H9 (cell line): ENCODE measurements around the gene FAM180B. TPM values are rescaled to one million over a fixed set of nuclear protein-coding genes. Genes with fewer than 3 reads are reported as not detected.
A peak's percentile ranks its signal among the peaks of the same experiment; 100 is the strongest.

Experiments used
- DNase-seq: peaks from one replicate; pipeline ENCODE4 v3.0.0-alpha.2; 2017
- H2AFZ ChIP-seq: one replicate; pipeline ENCODE4 v1.6.1; 2013; ENCODE audit warnings: mild to moderate bottlenecking, low read length, control low read depth, moderate library complexity
- H2AK5ac ChIP-seq: 2 replicates; pipeline ENCODE4 v1.6.1; 2013; ENCODE audit warnings: low read length, control low read depth, mixed read lengths; ENCODE audit not compliant: insufficient read length
- H2BK120ac ChIP-seq: one replicate; pipeline ENCODE4 v1.6.1; 2013; ENCODE audit warnings: low read depth, mild to moderate bottlenecking, low read length, control low read depth, inconsistent platforms; ENCODE audit not compliant: poor library complexity, severe bottlenecking
- H2BK12ac ChIP-seq: 2 replicates; pipeline ENCODE4 v1.6.1; 2013; ENCODE audit warnings: low read length, control low read depth, mixed read lengths, low read depth; ENCODE audit not compliant: insufficient read length
- H2BK15ac ChIP-seq: 2 replicates; pipeline ENCODE4 v1.6.1; 2013; ENCODE audit warnings: low read depth, low read length, control low read depth
- H2BK20ac ChIP-seq: one replicate; pipeline ENCODE4 v1.6.1; 2013; ENCODE audit warnings: low read depth, mild to moderate bottlenecking, low read length, control low read depth, inconsistent platforms; ENCODE audit not compliant: poor library complexity, severe bottlenecking
- H2BK5ac ChIP-seq: 2 replicates; pipeline ENCODE4 v1.6.1; 2013; ENCODE audit warnings: low read length, control low read depth, mixed read lengths; ENCODE audit not compliant: insufficient read length
- H3K14ac ChIP-seq: 2 replicates; pipeline ENCODE4 v1.6.1; 2013; ENCODE audit warnings: low read length, control low read depth; ENCODE audit not compliant: insufficient read depth
- H3K18ac ChIP-seq: 2 replicates; pipeline ENCODE4 v1.6.1; 2013; ENCODE audit warnings: low read depth, mild to moderate bottlenecking, mixed read lengths, low read length, control low read depth; ENCODE audit not compliant: insufficient read length
- H3K23ac ChIP-seq: 2 replicates; pipeline ENCODE4 v1.6.1; 2013; ENCODE audit warnings: low read length, control low read depth, mixed read lengths, low read depth; ENCODE audit not compliant: insufficient read length
- H3K23me2 ChIP-seq: 2 replicates; pipeline ENCODE4 v1.6.1; 2013; ENCODE audit warnings: low read depth, mild to moderate bottlenecking, mixed read lengths, low read length, control low read depth; ENCODE audit not compliant: insufficient read length, poor library complexity, severe bottlenecking
- H3K27ac ChIP-seq: 2 replicates; pipeline ENCODE4 v1.5.1; 2013; ENCODE audit warnings: low read length, control low read depth, mixed read lengths, low read depth; ENCODE audit not compliant: insufficient read length
- H3K27me3 ChIP-seq: 2 replicates; pipeline ENCODE4 v1.6.1; 2013; ENCODE audit warnings: low read length, control low read depth, inconsistent platforms; ENCODE audit not compliant: insufficient read depth
- H3K4ac ChIP-seq: 2 replicates; pipeline ENCODE4 v1.6.1; 2013; ENCODE audit warnings: low read depth, mild to moderate bottlenecking, control low read depth, inconsistent platforms, low read length, moderate library complexity
- H3K4me1 ChIP-seq: 2 replicates; pipeline ENCODE4 v1.6.1; 2013; ENCODE audit warnings: low read length, control low read depth, inconsistent platforms; ENCODE audit not compliant: insufficient read depth
- H3K4me2 ChIP-seq: 2 replicates; pipeline ENCODE4 v1.6.1; 2013; ENCODE audit warnings: low read length, control low read depth, mixed read lengths; ENCODE audit not compliant: insufficient read length, insufficient read depth
- H3K56ac ChIP-seq: 2 replicates; pipeline ENCODE4 v1.6.1; 2013; ENCODE audit warnings: low read depth, mild to moderate bottlenecking, mixed read lengths, low read length, control low read depth; ENCODE audit not compliant: insufficient read length
- H3K79me1 ChIP-seq: 2 replicates; pipeline ENCODE4 v1.6.1; 2013; ENCODE audit warnings: low read depth, mild to moderate bottlenecking, moderate library complexity, low read length, control low read depth, inconsistent platforms; ENCODE audit not compliant: insufficient read depth, poor library complexity, severe bottlenecking
- H3K79me2 ChIP-seq: 2 replicates; pipeline ENCODE4 v1.6.1; 2013; ENCODE audit warnings: low read length, control low read depth, inconsistent platforms; ENCODE audit not compliant: insufficient read depth
- H3K9ac ChIP-seq: 2 replicates; pipeline ENCODE4 v1.6.1; 2013; ENCODE audit warnings: low read length, control low read depth, mixed read lengths; ENCODE audit not compliant: insufficient read length; ENCODE audit errors: extremely low read depth
- H3K9me3 ChIP-seq: one replicate; pipeline ENCODE4 v1.6.1; 2013; ENCODE audit warnings: low read depth, low read length, inconsistent platforms; ENCODE audit not compliant: control insufficient read depth
- H3T11ph ChIP-seq: one replicate; pipeline ENCODE4 v1.6.1; 2013; ENCODE audit warnings: mild to moderate bottlenecking, low read length, control low read depth, inconsistent platforms
- H4K20me1 ChIP-seq: one replicate; pipeline ENCODE4 v1.6.1; 2013; ENCODE audit not compliant: control insufficient read depth, insufficient read length, insufficient read depth
- H4K5ac ChIP-seq: 2 replicates; pipeline ENCODE4 v1.6.1; 2013; ENCODE audit warnings: low read depth, mild to moderate bottlenecking, mixed read lengths, low read length, control low read depth; ENCODE audit not compliant: insufficient read length
- H4K8ac ChIP-seq: replicated peaks from 2 replicates; pipeline ENCODE4 v1.6.1; 2013; ENCODE audit warnings: low read length, control low read depth, mixed read lengths, low read depth; ENCODE audit not compliant: insufficient read length
- H4K91ac ChIP-seq: 2 replicates; pipeline ENCODE4 v1.6.1; 2013; ENCODE audit warnings: low read depth, mild to moderate bottlenecking, moderate library complexity, mixed read lengths, low read length, control low read depth; ENCODE audit not compliant: insufficient read length
- H3K27ac Mint-ChIP-seq, 3 experiments: 2 replicates in 2 of 3; 3 replicates in 1 of 3; pipeline ENCODE4 v1.8.0; 2020 to 2021; ENCODE audit warnings: mixed read lengths in 3 of 3, mild to moderate bottlenecking in 1 of 3, moderate library complexity in 1 of 3
- H3K27me3 Mint-ChIP-seq: 2 replicates; pipeline ENCODE4 v1.8.0; 2021; ENCODE audit warnings: low read depth, mild to moderate bottlenecking, moderate library complexity, mixed read lengths
- H3K36me3 Mint-ChIP-seq, 3 experiments: 2 replicates in 2 of 3; 3 replicates in 1 of 3; pipeline ENCODE4 v1.8.0; 2020 to 2021; ENCODE audit warnings: low read depth in 3 of 3, mixed read lengths in 3 of 3; ENCODE audit not compliant: insufficient read depth in 1 of 3
- H3K4me1 Mint-ChIP-seq, 2 experiments: 2 replicates each; pipeline ENCODE4 v1.8.0; 2020; ENCODE audit warnings: mixed read lengths in 2 of 2
- H3K4me3 Mint-ChIP-seq, 2 experiments: 2 replicates in 1 of 2; 3 replicates in 1 of 2; pipeline ENCODE4 v1.8.0; 2020 to 2021; ENCODE audit warnings: mild to moderate bottlenecking in 2 of 2, mixed read lengths in 2 of 2, moderate library complexity in 1 of 2
- H3K9me3 Mint-ChIP-seq, 2 experiments: 2 replicates in 1 of 2; 3 replicates in 1 of 2; pipeline ENCODE4 v1.8.0; 2020; ENCODE audit warnings: mild to moderate bottlenecking in 2 of 2, mixed read lengths in 2 of 2, moderate library complexity in 1 of 2
- WGBS: extraction: QIAGEN DNeasy Blood & Tissue Kit; methylation state at CpG from one replicate; pipeline ENCODE4 v1.1.7; 2013; ENCODE audit warnings: missing lambda C conversion rate, low lambda C conversion rate, mixed read lengths; ENCODE audit not compliant: insufficient read length; ENCODE audit errors: extremely low coverage; 5-methylcytosine and 5-hydroxymethylcytosine counted together
- total RNA-seq: library from RNA; stranded (reverse); gene quantifications from 2 replicates; pipeline ENCODE4 v1.2.1, GENCODE V29; 2021
- TF ChIP-seq, protein P1 (sequence below): fragments of 200-600 bp; sonication (generic); conservative IDR thresholded peaks from 3 replicates; pipeline ENCODE4 v1.8.0; 2021; ENCODE audit warnings: antibody characterized with exemption, mild to moderate bottlenecking

Gene FAM180B
- total RNA-seq, 1 experiment from 2014 or later, result 0.37 TPM

DNA sequence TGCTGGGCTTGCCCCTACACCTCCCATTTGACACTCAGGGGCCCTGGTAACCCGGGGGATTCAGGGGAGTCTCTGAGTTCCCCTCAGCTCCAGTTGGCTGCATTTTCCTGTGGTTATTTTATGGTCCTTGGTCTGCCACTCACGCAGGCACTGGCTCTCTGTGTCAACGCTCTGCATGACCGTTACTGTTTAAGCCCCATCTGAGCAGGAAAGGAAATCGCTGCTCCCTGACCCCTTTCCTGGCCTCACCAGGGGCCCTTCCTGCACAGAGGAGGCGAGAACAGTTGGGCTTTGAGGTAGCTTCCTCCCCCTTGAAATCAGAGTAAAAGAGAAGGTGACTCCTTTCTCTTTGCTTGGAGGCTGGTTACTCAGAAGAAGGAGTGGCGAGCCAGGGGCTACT lies 5.3 kb downstream of the FAM180B start:
- Histone ChIP-seq H2BK120ac (no peak overlapping the region), H3T11ph (no peak overlapping the region), H3K14ac (no peak overlapping the region), H3K56ac (no peak overlapping the region), H2BK5ac (no peak overlapping the region), H2AFZ (no peak overlapping the region), H3K79me1 (no peaks in the 10 kb centered on the region), H4K5ac (no peak overlapping the region), H3K23me2 (peaks cover 13% of the 10 kb centered on the region), H4K8ac (no peak overlapping the region), H3K4me2 (no peak overlapping the region), H4K91ac (no peak overlapping the region), H3K18ac (no peak overlapping the region), H2AK5ac (no peak overlapping the region), H3K4me1 (no peaks in the 10 kb centered on the region), H4K20me1 (no peaks in the 10 kb centered on the region), H2BK20ac (no peak overlapping the region), H3K27ac (no peak overlapping the region), H3K9ac (no peak overlapping the region), H2BK12ac (no peak overlapping the region), H3K23ac (no peak overlapping the region), H3K79me2 (no peaks in the 10 kb centered on the region), H3K4ac (no peak overlapping the region), H3K27me3 (peaks cover 10% of the 10 kb centered on the region; the same call in 1 of the 2 replicates), H3K9me3 (no peaks in the 10 kb centered on the region), H2BK15ac (no peak overlapping the region)
- Mint-ChIP-seq H3K36me3 (no peaks in the 10 kb centered on the region), H3K9me3 (no peaks in the 10 kb centered on the region; a peak in 1 of 5 replicates), H3K27ac (peak overlapping the region in 1 of 3 experiments; percentile 27; a peak in 1 of 7 replicates), H3K4me3 (peak overlapping the region in 1 of 2 experiments; percentile 93; a peak in 3 of 5 replicates), H3K27me3 (peaks cover 41% of the 10 kb centered on the region), H3K4me1 (peaks cover 14 to 22% of the 10 kb centered on the region in 2 experiments)
- TF ChIP-seq, protein P1, sequence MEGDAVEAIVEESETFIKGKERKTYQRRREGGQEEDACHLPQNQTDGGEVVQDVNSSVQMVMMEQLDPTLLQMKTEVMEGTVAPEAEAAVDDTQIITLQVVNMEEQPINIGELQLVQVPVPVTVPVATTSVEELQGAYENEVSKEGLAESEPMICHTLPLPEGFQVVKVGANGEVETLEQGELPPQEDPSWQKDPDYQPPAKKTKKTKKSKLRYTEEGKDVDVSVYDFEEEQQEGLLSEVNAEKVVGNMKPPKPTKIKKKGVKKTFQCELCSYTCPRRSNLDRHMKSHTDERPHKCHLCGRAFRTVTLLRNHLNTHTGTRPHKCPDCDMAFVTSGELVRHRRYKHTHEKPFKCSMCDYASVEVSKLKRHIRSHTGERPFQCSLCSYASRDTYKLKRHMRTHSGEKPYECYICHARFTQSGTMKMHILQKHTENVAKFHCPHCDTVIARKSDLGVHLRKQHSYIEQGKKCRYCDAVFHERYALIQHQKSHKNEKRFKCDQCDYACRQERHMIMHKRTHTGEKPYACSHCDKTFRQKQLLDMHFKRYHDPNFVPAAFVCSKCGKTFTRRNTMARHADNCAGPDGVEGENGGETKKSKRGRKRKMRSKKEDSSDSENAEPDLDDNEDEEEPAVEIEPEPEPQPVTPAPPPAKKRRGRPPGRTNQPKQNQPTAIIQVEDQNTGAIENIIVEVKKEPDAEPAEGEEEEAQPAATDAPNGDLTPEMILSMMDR, result no peak
- no peak for DNase-seq
- WGBS, result no CpG with 5 or more reads among the region's 7 CpGs
